Measurements from ENCODE around the gene CLSTN1. TPM values are rescaled to one million over a fixed set of nuclear protein-coding genes. Genes with fewer than 3 reads are reported as not detected.
"Not testable (repeated sequence)": the region's sequence is repeated elsewhere in the genome, so short reads cannot be mapped to it uniquely, and the experiment has no call there.

The CLSTN1 gene
- total RNA-seq, 1 experiment from 2014 or later: 72.2 TPM

DNA sequence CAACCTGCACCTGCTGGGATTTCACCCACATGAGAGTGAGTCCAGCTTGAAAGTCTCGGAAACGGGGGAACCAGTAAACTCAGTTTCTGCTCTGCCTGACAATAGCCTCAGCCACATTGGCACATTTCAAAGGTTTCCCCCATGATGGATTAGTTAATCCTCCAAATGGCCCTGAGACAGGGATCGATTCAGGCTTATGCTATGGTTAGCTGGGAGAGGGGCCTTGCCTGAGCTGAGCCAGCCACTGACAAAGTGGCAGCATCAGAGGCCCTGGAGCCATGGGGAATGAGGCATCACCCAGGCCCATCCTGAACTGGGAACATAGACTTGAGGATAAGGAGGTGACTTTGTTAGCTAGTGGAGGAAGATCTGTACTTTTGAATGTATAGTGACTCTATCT lies 2.9 kb upstream of the CLSTN1 start:
- DNase-seq (ENCODE audit: low read depth): no peak

DNA sequence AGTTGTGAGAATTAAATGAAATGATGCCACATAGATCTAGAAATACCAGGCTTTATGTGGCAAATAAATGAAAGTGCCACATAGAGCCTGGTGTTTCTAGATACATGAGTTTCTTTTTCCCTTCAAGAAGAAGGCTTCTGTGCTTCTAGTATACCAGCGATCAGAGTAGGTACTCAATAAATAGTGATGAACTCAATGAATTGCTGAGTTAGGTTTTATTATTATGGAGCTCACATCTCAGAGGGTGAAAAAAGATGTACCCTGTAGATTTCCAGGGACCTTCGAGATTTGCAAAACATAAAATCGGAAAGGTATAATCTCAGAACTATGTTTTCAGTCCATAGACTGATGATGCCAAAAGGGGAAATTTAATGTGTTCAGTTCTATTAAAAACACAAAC lies 2.3 kb upstream of the CLSTN1 start:
- no peak for DNase-seq (ENCODE audit: low read depth)

DNA sequence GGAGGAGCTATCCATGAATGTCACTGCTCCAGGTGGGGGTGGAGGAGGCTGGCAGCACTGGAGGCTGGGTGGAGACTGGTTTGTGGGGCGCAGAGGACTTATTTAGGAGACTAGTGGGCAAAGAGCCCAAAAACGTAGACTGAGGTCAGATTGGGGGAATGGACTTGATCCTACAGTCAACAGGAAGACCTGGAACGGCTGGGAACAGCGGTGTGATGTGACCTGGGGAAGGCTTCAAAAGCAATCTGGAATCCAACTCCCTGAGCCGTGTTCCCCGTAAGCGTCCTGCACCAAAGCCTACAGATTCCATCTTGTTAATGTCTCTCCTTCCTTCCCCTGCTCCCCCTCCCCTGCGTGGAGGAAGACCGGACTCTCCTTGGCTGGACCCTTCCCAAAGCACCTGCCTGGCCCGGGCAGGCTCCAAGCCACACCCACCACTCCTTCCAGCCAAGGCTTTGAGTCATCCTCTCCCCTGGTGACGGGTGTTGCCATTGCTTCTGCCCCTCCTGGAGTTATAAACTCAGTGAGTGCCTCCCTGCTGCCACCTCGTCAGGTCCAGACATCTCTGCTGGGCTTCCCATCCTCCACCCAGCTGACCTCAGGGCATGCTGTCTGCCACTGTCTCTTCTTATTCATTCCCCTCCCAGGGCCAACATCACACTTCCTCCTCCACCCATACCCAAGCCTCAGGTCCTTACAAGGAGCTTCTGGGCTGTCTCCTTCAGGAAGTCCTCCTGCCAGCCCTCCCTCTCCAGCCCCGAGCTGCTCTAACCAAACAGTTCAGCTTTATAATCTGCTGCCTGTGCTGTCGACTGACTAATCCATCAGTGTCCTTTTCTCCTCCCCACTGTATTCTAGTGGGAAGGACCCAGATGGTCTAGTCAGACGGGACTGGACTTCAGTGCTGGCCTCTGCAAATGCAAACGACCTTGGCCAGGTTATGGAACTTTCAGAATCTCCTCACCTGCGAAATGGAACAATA lies 1.6 kb upstream of the CLSTN1 start:
- peak; percentile 96 for DNase-seq (ENCODE audit: low read depth)

DNA sequence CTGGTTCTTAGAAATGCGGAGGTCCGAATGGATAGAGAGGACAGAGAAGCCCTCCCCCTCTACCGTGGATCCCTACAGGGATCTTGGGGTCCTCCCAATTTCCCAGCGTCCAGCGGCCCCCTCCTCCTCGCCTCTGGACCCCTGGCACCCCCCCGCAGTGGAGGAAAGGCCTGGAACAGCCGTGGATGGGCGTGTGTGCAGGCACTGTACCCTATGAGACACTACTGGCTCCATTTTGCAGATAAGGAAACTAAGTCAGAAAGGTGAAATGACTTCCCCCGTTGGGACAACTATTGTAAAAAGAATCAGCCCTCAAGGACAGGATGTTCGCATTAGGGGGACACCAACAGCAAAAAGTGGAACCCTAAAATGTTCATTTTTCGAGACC lies 931 bp upstream of the CLSTN1 start:
- DNase-seq (ENCODE audit: low read depth): peak; percentile 8

DNA sequence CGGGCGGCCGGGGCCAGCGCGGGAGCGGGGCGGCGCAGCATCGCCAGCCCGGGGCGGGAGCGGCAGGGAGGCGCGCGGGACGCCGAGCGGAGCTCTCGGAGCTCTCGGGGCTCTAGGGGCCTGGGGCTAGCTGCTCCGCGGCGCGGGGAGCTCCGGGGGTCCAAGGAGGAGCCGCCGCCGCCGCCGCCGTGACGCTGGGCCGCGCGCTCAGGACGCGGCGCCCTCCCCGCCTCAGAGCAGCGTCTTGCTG lies 147 bp downstream of the CLSTN1 start:
- DNase-seq (ENCODE audit: low read depth): no peak

DNA sequence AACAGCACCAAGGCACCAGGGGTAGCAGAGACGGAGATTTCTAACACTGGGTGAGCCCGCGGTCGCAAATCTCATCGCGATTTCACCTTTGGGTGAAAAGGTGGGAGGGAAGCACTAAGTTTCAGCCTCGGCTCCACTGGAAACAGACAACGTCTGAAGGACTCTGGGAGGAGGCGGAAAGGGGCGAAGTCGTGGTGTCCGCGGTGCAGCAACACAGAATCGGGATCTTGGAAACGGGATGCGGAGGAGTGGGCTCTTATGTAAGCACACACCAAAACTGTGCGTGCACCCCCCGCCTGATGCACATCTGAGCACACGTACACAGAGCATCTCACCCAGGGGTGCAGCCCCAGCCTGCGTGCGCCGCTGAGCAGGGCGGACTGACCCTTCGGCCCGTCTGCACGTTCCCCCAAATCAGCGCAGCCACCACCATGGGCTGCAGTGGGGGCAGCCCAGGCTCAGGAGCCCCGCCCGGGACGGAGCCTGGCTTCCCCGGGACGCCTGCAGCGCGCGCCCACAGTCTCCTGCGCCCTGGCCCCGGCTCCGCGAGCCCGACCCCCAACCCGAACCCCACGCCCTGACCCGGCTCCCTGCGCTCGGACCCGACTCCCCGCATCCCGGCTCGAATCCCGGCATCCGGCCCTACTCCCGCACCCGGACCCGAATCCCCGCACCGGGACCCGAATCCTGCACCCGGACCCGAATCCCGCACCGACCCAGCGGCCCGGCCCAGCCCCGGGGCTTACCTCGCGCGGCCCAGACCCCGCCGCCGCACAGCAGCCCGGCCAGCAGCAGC lies 670 bp downstream of the CLSTN1 start:
- DNase-seq (ENCODE audit: low read depth): peak; percentile 12

DNA sequence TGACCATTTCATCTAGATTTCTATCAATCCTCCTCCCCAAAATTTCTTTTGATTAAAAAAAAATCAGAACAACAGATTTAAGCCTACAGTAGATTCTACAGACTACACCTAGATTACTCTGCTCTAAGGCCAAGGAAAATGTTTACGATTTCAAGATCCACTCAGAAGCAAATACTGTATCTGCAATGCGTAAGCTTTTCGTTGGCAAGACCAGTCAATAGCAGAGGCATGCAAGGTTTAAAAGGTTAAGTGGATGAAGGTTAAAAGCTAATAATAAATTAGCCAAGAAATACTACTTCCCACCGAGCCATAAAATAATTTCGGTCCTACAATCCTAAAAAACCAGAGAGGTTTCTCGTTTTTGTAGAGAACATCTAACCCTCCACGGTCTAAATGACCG lies 1.3 kb downstream of the CLSTN1 start:
- no peak for DNase-seq (ENCODE audit: low read depth)

DNA sequence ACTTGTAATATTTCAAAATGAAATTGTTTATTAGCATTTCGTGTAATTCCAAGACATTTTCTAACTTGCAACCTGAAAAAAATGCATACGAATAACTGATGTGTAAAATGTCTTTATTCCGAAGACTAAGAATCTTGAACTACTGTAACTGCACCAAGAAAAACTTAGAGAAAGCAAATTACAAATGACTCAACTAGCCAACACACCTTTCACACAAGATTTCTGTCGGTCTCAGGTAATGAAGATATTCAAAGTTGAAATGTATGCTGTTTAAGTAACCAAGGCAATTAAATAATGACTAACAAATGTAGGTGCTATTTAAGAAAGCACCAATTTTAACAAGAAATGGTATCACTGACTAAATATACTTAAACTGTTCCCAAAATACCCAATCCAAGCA lies 2.1 kb downstream of the CLSTN1 start:
- no peak for DNase-seq (ENCODE audit: low read depth)

DNA sequence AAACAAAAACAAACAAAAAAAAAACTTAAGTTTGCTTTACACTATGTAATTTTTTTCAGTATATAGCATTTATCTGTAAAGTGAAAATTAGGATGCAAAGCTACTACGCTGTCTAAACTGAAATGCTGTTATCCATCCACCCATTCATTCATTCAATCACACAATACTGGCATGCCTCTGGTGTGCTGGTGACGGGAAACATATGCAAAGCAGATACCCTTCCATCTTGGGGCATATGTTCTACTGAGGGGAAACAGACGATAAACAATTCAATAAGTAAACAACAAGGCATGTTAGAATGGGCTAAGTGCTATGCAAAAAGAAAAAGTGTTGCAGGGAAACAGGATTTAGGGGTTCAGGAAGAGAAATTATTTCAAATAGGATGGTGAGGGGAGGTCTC lies 3.2 kb downstream of the CLSTN1 start:
- no peak for DNase-seq (ENCODE audit: low read depth)

DNA sequence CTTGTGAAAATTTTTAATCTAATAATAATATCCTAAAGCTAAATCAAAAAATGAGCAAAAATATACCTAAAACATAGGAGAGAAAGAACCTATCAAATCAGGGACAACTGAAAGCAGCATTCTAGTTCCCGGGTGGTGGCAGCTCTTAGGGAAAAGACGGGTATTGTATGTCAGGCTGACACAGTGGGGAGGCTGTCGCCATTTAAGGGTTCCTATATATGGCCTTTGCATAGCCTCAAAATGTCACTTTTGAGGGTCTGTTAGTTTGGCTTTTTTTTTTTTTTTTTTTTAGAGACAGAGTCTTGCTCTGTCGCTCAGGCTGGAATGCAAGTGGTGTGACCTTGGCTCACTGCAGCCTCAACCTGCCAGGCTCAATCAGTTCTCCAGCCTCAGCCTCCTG lies 6.0 kb downstream of the CLSTN1 start:
- no peak for DNase-seq (ENCODE audit: low read depth)

DNA sequence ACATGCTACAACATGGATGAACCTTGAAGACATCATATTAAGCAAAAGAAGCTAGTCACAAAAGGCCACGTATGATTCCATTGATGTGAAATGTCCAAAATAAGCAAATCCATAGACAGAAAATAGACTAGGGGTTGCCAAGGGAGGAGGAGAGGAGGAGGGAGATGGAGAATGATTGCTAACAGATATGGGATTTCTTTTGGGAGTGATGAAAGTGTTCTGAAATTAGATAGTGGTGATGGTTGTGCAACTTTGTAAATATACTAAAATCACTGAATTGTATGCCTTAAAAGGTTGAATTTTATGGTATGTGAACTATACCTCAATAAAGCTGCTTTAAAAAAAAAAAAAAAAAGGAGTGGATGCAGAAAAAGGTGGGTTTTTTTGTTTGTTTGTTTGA lies 7.6 kb downstream of the CLSTN1 start:
- no peak for DNase-seq (ENCODE audit: low read depth)

DNA sequence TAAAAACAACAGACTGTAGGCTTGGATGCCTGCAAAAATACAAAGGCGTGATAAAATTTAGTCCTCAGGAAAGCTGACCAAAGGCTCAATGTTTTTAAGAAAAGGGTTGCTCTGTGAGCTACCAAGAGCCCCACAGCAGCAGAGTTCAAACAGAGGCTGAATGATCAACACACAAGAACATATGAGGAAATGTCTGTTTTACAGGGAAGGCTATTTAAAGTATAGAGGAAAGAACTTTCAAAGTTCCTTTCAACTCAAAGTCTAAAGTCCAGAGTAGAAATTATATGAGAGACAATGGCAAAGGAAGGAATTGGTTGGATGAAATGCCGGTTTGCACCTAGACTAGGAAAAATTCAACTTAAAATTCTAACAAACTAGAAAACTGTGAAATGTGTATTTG lies 8.6 kb downstream of the CLSTN1 start:
- DNase-seq (ENCODE audit: low read depth): no peak

DNA sequence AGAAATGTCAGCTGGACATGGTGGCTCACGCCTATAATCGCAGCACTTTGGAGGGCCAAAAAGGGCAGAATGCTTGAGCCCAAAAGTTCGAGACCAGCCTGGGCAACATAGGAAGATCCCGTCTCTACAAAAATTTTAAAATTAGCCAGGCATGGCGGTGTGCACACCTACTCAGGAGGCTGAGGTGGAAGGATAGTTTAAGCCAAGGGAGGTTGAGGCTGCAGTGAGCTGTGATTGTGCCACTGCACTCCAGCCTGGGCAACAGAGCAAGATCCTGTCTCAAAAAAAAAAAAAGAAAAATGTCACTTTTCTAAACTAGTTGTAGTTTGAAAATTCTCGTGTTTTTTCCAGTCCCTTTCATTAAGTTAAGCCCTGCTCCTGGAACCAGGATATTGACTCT lies 9.1 kb downstream of the CLSTN1 start:
- no peak for DNase-seq (ENCODE audit: low read depth)

DNA sequence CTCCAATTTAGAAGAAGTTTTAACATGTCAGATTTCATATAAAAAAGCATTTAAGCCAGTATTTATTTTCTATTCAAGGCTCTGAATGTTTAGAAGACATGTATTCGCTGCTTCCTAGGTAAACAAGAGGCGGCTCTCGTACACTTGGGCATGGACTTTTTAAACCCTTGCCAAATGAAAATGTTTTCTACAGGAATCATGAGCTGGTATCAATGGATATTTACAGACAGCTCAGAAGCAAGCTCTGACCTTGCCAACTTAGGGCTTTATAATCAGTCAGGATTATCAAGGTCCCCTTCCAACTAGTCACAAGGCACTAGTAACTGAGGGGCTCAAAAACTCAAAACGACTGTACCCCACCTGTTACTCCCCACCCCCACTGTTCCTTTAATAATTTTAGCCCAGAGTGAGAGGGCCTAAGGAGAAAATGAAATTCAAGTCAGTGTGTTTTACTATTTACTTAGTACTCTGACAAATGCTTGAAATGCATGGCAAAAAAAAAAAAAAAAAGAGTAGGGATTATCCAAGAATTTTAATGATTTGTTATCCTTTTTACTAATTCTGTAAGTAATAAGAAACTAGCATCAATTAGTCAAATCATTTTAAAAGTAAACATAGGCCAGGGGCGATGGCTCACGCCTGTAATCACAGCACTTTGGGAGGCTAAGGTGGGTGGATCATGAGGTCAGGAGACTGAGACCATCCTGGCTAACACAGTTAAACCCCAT lies 12.4 kb downstream of the CLSTN1 start:
- no peak for DNase-seq (ENCODE audit: low read depth)

DNA sequence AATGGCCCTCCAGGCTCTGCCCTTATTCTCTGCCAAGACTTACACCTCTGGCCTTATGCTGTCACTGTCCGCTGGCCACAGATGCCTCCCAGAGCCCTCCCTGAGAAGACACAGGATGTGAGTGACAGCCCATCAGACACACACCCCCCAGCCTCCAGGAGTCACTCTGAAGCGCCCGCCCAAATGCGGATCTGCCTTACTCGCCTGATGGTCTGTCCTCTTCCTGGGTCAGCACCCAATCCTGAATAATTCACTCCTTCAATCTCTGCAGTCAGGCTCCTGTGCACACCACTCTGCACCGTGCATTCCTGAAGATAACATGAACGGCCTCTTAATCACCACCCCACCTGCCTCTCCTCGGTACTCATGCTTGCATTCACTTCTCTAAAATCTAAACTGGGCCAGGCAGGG lies 14.7 kb downstream of the CLSTN1 start:
- no peak for DNase-seq (ENCODE audit: low read depth)

DNA sequence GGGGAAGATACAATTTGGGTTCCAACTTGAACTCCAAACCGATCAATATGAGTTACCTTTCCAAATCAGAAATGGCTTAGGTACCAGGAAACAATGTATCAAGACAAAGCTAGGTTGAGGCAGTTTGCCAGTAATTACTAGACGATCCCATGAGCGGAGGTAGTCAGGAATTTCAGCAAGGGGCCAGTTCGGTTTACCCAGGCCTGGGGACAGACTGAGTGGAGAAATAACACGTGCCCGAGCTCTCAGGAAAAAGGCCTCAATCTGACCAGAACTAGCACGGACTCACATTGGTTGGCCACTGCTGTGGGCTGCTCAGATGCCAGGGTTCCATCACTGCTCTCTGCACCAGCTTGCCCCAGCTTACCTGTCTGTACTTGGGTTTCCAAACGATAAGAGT lies 15.3 kb downstream of the CLSTN1 start:
- no peak for DNase-seq (ENCODE audit: low read depth)

DNA sequence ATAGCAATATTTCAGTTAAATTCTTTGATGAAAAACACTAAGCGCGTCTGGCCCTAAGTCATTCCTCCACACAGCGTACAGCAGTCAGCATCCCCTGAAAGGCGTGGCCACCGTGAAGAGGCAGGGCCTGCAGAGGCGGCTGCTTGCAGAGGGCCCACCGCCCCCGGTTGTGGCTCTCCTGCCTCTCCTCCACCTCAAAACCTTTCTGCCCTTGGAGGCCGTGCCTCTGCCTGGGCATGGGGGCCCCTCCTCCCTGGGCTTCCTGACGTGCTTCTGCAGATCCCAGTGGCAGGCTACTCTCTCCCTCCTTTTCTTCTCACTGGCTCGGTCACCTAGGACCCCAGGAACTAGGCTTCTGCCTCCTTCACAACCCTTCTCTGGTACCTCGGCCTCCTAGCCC lies 16.2 kb downstream of the CLSTN1 start:
- no peak for DNase-seq (ENCODE audit: low read depth)

DNA sequence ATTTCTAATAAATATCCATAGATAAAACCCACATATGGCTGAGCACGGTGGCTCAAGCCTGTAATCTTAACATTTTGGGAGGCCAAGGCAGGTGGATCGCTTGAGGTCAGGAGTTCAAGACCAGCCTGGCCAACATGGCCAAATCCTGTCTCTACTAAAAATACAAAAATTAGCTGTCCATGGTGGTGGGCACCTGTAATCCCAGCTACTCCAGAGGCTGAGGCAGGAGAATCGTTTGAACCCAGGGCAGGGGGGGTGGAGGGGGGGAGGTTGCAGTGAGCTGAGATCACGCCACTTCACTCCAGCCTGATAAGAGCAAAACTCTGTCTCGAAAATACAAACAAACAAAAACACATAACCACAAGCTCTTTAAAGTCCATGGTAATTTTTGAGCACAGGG lies 17.8 kb downstream of the CLSTN1 start:
- not testable (repeated sequence) for DNase-seq (ENCODE audit: low read depth)

DNA sequence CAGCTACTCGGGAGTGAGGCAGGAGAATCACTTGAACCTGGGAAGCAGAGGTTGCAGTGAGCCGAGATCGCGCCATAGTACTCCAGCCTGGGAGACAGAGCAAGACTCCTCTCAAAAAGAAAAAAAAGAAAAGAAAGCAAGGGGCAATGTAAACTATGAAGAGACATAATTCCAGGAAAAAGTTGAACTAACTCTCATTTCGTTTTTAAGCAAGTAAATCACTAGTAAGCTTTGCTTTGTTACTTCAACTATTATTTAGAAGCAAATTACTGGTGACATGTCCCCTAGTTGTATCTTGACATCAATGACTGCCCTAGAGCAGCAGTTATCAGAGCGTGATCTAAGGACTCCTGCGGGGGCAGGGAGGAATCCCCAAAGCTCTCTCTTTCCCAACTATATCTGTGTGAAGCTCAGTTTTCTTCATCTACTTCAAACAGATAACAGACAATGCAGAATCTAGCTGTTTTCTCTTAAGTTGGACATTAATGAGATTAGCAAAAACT lies 18.7 kb downstream of the CLSTN1 start:
- no peak for DNase-seq (ENCODE audit: low read depth)

DNA sequence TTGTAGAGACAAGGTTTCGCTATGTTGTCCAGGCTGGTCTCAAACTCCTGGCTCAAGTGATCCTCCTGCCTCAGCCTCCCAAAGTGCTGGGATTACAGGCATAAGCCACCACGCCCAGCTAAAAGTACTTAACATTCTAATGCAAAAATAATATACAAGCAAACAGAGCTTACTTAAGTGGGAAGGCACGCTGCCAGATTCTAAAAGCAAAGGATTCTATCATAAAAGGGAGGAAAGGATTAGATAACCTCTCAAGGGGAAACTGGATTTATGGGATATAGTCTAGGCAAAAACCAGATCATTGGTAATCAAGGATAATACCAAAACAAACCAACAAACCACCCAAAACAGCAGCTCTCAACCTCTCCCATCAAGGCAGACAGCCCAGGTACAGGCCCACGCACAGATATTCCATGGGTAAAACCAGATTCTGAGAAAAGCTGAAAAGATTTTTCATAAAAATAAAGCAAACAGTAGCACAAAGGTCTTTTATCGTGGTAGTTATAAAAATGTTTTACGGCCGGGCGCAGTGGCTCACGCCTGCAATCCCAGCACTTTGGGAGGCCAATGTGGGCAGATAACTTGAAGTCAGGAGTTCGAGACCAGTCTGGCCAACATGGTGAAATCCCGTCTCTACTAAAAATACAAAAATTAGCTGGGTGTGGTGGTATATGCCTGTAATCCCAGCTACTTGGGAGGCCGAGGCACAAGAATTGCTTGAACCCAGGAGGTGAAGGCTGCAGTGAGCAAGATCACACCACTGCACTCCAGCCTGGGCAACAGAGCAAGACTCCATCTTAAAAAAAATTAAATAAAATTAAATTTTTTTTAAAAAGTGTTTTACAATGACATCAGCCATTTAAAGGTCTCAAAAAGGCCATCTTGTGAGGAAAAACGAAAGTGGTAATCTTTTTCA lies 20.5 kb downstream of the CLSTN1 start:
- not testable (repeated sequence) for DNase-seq (ENCODE audit: low read depth)

DNA sequence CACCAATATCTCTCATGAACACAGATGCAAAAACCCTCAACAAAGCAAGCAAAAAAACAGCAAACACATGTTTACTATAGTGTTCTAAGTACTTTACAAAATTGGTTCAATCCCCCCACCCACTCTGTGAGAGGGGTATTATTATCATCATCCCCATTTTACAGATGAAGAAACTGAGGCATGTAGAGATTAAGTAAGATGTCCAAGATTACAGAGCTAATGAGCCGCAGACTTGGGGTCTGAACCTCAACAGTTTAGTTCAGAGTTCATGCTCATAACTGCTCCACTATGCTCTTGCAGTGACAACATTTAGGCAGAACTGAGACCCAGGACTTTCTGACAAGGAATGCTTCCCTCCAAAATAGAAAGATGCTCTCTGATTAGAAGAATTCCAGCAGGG lies 21.9 kb downstream of the CLSTN1 start:
- DNase-seq (ENCODE audit: low read depth): no peak

Measured in HT1080 (cell line).